Cerebellar nuclear complex (tissue), 1 donor: ENCODE data around the gene ZNF81.
"Not testable (repeated sequence)": the region's sequence is repeated elsewhere in the genome, so short reads cannot be mapped to it uniquely, and the experiment has no call there.

Experiments
- DNase-seq, 2 experiments: peaks; one replicate each; lab custom pipeline; 2025; lab: John Stamatoyannopoulos, UW

Gene ZNF81

GRCh38 chrX:47836164-47837072 is at the start of gene ZNF81:
Gene ZNF81 (plus strand): TSS chrX:47836902. CDS start chrX:47846268, 9,366 bp downstream.
- DNase-seq = peak; percentile 53 to 87

DNA sequence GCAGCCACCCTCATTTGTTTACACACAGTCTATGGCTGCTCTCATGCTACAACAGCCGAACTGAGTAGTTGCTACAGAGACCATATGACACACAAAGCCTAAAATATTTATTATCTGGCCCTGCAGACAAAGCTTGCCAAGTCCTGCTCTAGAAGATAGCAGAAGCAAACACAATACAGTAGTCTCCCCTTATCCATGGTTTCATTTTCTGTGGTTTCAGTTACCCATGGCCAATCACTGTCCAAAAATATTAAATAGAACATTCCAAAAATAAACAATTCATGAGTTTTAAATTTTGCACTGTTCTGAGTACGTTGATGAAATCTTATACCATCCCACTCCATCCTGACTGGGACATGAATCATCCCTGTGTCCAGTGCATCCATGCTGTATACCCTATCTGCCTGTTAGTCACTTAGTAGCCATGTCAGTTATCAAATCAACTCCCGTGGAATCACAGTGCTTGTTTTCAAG is 40.2 kb upstream of the ZNF81 start:
- no peak for DNase-seq

- DNase-seq = no peak
These were observed 39.6 kb upstream of the ZNF81 start for GRCh38 chrX:47797084-47797483.

GRCh38 chrX:47798861-47799260 is 37.8 kb upstream of the ZNF81 start:
- DNase-seq = no peak

DNA sequence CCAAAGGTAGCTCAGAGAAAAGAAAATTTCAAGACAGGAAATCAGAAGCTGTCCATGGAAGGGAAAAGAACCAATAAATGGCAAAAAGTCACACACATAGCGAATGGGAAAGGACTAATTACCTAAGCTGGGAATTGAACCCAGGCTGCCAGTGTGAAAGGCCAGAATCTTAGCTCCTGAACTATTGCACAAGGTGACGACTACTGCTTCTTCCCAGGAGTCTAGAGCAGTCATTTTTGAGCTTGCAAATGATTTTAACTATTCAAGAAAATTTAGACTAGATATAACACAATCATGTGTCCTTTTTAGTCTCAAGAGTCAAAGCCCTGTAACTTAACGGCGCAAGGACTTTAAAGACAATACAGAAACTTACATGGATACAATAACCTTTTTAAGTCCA is 34.1 kb upstream of the ZNF81 start:
- peak in 1 of 2 experiments; percentile 3 for DNase-seq

DNA sequence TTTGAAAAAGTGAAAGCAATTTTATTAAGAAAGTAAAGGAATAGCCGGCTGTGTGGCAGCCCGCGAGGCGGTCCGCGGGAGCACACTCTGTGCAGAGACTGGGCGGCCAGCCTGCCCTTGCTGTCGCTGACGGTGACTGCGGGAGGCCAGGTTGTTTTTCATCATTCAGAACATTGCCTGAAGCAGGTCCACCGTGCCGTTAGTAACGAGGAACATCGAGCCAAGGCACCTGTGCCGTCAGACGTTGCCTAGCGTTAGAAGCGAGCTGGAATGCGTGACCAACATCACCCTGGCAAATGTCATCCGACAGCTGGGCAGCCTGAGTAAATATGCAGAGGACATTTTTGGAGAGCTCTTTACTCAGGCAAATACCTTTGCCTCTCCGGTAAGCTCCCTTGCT is 33.6 kb upstream of the ZNF81 start:
- peak in 1 of 2 experiments; percentile 6 for DNase-seq

DNA sequence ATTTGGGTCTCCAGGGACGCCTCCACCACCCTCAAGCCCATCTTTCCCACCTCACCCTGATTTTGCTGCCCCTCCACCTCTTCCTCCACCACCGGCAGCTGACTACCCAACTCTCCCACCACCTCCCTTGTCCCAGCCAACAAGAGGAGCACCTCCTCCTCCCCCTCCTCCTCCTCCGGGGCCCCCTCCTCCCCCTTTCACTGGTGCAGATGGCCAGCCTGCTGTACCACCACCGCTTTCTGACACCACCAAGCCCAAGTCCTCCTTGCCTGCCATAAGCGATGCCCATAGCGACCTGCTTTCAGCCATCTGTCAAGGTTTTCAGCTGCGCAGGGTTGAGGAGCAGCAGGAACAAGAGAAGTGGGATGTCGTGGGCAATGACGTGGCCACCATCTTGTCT is 32.4 kb upstream of the ZNF81 start:
- DNase-seq = no peak

DNA sequence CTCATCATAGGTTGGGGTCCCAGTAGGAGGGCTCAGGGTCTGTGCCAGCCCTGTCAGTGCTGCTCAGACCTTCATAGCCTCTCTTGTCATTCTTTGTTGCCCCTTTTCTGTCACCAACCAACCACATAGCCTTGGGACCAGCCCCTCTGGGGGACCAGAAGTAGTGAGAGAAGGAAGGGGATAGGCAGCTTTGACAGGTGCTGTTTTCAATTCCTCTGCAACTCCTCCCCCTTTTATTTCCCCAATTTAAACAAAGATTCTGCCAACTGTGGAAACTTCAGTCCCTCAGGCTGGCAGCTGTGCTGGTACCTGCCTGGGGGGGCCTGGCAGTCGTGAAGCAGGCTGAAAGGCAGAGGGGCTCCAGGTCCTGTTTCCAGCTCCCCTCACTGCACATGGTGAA is 30.9 kb upstream of the ZNF81 start:
- DNase-seq = not testable (repeated sequence)

- DNase-seq = not testable (repeated sequence)
These were observed 30.1 kb upstream of the ZNF81 start for GRCh38 chrX:47806415-47807271.

DNA sequence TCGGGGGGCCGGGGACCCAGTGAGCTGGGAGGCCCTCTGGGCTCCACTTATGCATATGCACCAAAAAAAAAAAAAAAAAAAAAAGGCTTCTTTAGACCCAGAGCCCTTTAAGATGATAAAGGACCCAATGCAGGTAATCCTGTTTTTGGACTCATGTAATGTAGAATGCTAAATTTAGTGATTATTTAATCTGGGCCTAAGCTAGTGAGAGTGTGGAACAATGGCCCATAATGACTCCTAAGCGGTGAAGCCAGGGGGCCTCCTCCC is 29.5 kb upstream of the ZNF81 start:
- DNase-seq = not testable (repeated sequence)

DNA sequence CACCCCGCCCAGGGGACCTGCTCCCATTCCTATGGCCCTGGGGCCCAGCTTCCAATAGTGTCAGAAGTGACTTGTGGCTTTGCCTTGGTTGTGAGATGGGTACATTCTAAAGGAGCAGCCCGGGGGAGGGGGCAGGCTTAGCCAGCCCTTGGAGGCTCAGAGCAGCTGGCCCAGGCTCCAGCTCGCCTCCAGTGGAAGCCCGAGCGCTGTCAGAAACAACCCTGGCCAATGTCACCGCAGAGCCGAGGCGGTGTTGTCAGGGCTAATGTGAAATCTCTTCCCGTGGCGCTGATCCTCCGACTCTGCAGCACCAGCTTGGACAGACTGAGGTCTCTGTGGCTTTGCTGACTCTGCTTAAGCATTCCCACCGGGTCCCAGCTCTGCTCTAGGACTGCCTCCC is 29.2 kb upstream of the ZNF81 start:
- DNase-seq = no peak

GRCh38 chrX:47808904-47809788 is 27.6 kb upstream of the ZNF81 start:
- no peak for DNase-seq

DNA sequence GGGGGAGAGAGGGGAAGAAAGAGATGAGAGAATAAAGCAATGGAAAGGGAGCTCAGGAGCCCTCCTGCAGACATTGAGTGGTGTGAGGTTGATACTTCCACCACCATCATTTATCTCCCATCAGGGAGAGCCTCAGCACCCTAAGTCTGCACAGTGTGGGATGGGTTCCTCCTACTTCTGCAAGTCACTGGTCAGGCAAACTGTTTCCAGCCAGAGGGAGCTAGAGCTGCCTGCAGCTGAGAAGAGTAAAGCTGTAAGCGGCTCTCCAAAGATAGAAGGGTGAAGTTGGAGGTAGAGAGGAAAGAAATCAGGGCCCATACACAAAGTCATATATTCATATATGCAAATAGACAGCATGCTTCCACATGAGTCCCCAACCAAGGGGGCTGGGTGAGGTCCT is 21.9 kb upstream of the ZNF81 start:
- no peak for DNase-seq

DNA sequence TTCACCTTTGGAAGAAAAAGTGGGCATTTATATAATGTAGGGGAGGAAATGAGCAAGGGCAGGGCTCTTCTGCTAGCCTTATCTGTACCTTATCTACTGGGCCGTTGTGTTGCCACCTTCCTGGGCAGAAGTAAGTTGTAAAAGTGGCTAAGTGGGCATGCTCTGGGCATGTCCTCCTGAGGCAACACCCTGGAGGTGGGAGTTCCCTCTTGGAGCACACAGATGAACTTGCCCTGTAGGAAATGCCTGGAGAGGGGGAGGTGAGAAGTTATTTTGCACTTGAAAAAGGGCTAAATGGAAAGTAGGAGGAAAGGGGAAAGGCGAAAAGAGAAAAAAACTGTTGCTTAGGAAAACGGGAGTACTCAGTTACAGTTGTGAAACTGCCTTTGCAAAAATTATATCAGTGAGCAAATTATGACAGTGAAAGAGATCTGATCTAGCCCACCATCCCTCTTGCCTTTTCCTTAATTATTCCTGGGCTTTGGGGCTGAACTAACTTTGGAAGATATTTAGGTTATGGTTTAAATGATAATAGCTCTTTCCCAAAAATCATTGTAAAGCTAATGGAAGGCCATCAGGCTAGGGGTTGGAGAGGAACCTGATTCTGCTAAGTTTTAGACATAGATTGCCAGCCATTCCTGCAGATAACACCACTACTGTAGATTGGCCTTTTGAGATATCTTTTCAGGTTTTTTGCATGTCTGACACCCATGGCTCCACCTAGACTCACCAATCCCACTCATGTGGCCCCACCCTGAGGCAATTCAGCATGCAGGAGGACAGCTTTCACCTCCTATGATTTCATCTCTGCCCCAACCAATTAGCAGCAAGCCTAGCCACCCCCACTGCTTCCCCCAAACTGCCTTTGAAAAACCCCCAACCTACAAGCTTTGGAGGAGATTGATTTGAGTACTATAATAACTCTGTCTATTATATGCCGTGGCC is 20.5 kb upstream of the ZNF81 start:
- no peak for DNase-seq

- DNase-seq = no peak
These were observed 19.3 kb upstream of the ZNF81 start for GRCh38 chrX:47817421-47817820.

- no peak for DNase-seq
These were observed 18.8 kb upstream of the ZNF81 start for GRCh38 chrX:47817897-47818296.

- DNase-seq = no peak
These were observed 7.7 kb upstream of the ZNF81 start for GRCh38 chrX:47828984-47829383.

GRCh38 chrX:47831788-47832187 is 4.9 kb upstream of the ZNF81 start:
- no peak for DNase-seq

- no peak for DNase-seq
These were observed 1.7 kb downstream of the ZNF81 start for GRCh38 chrX:47838361-47838760.

DNA sequence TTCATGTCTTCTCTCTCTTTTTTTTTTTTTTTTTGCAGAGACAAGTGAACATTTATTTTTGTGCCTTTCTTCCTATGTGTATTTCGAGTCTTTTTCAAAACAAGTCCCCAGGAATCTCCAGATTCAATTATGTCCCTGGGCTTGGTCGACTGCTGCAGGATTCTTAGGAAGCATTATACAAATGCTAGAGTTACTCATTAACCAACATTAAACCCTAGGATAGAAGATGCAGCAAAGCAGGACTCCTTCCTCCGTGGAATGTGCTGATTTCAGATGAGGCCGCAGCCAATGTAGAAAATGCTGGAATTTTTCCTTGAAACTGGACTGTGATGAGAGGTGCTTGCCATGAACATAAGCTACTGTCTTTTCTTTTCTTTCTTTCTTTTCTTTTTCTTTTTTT is 3.4 kb downstream of the ZNF81 start:
- no peak for DNase-seq

GRCh38 chrX:47843363-47843762 is 6.7 kb downstream of the ZNF81 start:
- DNase-seq = no peak
